Activated CD4-positive, alpha-beta T cell treated with anti-CD3 and anti-CD28 coated beads, Interleukin-2, amount 50 U/mL, for 24 hours (primary cell): ENCODE results near the gene ZNF484.
"Not testable (repeated sequence)": the region's sequence is repeated elsewhere in the genome, so short reads cannot be mapped to it uniquely, and the experiment has no call there.

Experiments used
- DNase-seq, 2 donors: peaks; one replicate each; pipeline ENCODE4 v3.0.0-alpha.2; 2020; ENCODE audit warnings: low read depth in 1 of 2, low spot score in 1 of 2

The ZNF484 gene

DNA sequence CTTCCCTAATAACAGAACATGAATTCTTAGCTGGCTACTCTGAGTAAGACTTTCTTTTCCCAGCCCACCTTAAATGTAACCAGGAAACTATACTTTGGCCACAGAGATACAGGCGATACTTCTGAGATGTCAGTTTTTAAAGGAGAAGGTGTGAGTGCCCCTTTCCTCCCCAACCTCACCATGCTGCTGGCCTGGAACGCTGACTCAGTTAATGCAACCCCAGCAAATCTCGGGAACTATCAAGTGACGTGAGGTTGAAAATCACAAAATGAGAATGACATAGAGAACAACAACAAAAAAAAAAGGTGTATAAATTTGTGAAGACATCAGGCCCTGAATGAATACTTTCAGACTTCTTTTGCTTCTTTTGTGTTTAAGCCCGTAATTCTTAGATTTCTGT, 13.7 kb downstream of the ZNF484 start:
- DNase-seq = no peak

DNA sequence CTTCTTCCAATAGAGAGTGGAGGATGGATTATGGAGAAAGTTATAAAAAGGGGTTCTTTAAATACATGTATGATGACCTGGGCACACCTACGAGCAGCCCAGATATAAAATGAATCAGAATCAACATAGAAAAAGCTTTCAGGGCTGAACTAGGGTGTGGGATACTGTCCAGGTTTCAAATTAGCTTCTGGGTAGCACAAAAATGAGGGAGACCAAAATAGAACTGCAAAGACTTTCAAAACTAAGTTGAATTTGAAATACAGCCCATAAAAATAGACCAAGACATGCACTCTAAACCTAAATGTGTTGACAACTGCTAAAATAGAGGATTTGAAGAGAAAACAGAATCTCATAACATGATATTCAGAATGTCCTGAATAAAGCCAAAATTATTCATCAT, 17.0 kb downstream of the ZNF484 start:
- DNase-seq = no peak

DNA sequence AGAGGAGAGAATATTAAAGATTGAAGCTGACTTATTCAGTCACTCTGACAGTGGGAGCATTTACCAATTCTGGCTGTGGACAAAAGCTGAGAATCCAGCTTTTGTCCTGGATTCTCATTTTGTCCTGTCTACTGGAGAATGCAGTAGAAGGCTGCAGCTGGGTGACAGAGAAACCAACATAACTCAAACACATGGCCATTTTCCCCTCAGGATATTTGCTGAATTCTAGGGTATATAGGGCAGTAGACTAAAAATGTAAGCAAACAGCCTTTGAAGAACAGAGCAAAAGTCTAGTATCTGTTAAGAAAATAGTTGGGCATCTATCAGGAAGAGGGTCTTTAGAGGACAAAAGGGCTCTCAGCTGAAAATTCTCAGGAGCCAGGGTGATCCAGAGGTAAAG, 20.6 kb downstream of the ZNF484 start:
- no peak for DNase-seq

DNA sequence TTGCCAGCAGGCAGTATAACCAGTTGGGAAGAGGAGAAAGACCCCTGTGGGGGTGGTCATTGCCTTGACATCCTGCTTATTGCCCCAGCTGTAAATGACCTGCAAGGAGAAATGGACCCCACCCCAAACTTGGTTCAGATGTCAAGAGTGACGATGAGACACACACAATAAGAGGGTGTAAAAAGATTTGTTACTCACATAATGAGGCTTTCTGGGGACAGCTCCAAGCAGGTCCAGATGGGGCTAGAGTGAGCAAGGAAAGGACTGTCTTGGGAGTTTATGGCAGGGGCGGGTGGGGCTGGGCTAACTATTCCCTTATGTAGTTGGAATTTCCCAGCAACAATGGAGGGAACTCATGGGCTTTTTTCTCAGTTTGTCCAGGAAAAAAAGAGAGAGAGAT, 24.1 kb downstream of the ZNF484 start:
- DNase-seq = no peak

DNA sequence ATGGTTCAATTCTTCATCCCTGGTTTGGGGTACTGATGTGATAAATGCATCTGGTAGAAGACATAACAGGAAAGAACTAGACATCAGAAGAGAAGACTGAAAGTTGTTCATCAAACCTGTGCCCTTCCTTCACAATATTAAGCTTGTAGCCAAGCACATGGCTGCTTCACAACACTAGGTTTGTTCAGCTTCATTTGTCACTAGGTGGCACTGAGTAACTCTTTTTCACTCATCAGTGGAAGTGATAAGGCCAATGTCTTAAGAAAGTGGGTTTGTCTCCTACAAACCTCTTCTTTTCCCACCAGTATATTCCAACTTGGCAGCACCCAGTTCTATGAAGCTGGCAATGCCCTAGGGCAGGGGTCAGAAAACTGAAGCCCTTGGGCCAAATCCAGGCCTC, 26.9 kb downstream of the ZNF484 start:
- no peak for DNase-seq

DNA sequence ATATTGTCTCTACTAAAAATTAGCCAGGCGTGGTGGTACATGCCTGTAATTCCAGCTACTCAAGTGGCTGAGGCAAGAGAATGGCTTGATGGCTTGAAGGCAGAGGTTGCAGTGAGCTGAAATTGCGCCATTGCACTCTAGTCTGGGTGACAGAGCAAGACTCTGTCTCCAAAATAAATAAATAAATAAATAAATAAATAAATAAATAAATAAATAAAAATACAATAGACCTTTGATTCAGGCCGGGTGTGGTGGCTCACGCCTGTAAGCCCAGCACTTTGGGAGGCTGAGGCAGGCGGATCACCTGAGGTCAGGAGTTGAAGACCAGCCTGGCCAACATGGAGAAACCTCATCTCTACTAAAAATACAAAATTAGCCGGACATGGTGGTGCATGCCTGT, 29.1 kb downstream of the ZNF484 start:
- not testable (repeated sequence) for DNase-seq

DNA sequence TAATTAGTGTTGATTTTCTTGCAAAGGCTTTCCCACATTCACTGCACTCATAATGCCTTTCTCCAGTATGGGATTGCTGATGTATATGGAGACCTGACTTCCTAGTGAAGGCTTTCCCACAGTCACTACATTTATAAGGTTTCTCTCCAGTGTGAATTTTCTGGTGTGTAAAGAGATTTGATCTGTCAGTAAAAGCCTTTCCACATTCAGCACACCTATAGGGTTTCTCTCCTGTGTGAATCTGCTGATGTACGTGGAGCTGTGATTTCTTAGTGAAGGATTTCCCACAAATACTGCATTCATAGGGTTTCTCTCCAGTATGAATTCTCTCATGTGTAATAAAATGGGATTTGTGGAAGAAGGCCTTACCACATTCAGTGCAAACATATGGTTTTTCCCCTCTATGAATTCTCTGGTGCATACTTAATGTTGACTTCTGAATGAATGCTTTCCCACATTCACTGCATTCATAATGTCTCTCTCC, 31.1 kb downstream of the ZNF484 start:
- DNase-seq = no peak

DNA sequence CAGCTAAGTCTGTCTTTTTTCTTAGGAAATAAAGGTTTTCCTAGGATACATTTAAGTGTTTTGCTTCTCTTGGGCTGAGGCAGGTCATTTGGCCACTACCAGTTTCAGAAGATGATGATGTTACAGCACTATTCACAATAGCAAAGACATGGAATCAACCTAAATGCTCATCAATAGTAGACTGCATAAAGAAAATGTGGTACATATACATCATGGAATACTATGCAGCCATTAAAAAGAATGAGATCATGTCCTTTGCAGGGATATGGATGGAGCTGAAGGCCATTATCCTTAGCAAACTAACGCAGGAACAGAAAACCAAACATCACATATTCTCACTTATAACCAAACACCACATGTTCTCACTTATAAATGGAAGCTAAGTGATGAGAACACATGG, 39.4 kb downstream of the ZNF484 start:
- DNase-seq = not testable (repeated sequence)

DNA sequence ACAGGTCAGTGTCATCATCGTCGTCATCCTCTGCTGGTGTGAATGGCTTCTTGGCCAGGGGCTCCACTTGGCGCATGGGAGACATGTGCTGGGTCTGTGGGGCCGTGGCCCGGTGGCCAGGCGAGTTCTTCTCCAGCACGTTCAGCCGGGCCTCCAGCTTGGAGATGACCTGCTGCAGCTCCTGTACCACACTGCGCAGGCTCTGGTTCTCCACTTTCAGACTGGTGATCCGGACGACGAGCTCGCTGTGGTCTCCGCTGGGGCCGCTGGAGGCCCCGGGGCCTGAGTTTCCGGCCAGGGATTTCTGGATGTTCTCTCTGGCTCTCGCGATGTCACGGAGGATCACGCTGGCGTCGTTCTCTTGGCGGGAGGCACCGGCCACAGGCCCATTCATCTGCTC, 40.6 kb downstream of the ZNF484 start:
- DNase-seq = no peak

DNA sequence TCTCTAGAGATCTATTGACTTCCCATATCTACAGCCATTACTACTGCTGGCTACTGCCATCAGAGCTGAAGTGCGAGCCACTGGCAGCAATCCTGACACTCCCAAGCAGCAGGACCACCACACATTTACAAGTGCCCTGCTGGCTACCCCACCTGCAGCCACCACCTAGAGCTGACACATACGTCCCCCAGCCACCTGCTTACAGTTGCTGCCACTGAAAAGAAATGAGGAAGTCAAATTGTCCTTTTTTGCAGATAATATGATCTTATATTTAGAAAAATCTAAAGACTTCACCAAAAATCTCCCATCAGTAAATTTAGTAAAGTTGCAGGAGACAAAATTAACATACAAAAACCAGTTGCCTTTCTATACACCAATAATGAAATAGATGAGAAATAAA, 48.4 kb downstream of the ZNF484 start:
- DNase-seq = no peak

DNA sequence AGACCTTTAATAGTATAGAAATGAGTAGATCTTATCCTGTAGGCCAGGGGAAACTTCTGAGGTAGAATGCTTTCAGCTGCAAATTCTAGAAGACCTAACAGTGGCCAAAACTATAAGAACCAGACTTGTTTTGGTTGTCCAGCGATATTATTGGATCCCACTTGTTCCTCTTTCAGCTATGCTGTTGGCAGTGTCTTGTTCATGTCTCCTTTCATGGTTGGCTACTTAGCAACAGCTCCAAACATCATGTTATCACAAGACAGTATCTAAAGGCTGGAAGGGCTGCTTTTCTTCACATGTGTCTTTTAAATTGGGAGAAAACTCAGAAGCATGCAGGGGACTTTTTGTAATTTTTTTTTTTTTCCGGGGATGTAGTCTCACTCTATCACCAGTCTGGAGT, 52.8 kb downstream of the ZNF484 start:
- DNase-seq = not testable (repeated sequence)

DNA sequence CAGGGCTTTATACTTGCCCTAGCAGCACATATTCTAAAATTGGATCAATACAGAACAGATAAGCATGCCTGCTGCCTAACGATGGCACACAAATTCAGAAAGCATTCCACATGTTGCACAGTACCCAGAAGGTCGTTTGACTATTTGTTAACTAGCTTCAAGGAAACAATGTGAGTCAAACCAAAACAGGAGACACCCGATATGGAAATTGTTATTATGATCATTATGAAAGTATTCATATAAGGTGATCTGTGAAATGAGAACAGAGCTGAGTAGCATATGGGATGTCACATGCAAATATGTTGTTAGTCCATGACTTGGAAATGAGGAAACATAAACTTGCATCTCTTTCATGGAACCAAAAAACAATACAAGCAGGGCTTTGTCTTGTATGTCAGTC, 56.9 kb downstream of the ZNF484 start:
- no peak for DNase-seq

DNA sequence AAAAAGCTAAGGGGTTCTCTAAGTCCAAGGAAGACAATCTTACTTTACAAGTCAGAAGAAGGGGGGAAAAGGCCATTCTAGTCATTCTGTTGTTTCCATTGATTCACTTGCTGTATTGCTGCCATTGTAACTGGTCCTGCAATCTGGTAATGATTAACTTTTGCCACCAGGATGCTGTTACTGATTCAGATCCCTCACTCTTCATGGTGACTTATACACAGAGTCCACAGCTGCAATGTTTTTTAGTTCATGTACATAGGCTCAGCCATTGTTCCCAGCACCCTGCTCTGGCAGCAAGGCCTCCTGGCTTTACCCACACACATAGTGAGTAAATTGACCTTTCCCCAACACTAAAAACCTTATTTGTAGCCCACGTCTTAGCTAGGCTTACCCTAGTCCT, 57.9 kb downstream of the ZNF484 start:
- not testable (repeated sequence) for DNase-seq

DNA sequence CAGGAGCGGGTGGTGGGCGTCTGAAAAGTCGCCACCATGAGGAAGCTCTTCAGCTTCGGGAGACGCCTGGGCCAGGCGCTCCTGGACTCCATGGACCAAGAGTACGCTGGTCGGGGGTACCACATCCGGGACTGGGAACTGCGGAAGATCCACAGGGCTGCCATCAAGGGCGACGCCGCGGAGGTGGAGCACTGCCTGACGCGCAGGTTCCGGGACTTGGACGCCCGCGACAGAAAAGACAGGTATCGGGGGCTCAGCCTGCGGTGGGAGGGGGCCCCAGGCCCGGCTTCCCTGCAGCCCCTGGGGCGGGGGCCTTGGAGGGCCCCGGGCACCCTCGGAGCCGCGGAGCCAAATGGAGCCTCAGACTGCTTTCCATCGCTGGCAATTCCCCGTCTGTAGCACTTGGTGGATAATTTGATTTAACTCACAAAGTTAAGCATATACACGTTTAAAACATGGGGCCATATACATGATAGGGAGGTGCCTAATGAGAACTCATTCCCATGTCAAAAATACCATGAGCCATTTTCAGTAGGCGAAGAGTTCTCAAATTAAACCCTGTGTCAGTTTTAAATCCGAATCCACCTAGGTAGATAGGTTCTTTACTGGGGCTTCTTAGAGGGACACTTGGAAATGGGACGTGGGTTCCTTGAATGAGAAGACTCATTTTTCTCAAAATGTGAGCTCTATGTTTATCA, 68.1 kb downstream of the ZNF484 start:
- DNase-seq = not testable (repeated sequence)

DNA sequence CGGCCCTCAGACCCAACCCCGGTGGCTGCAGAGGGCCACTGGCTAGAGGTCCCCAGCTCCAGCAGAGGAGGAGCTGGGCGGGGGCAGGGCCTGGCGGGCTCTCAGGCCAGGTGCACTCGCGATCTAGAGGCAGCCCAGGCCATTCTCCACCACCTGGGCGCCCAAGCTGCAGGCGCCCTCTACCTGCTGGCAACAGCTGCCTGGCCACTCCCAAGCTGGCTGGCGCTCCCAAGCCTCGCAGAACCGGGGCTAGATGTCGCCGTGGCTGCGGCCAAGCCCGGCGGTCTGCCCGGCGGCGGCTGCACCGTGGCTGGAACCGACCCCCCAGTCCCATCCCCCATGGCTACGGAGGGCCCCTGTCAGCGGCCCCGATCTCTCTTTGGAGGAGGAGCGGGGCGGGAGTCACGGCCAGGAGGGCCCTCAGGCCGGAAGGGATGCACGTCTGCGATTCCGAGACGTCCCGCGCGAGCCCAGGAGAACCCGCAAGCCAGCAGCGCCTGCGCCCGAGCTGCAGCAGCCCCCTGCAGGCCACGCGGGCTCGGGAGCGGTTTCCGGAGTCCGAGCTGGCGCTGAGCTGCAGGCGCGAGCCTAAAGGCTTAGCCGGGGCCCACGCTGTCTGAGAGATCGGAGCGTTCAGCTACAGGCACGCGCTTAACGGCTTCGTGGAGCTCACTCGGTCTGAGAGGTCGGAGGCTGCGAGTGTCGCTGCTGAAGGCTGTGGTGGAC, 68.9 kb downstream of the ZNF484 start:
- DNase-seq = peak in 1 of 2 donors; percentile 21

DNA sequence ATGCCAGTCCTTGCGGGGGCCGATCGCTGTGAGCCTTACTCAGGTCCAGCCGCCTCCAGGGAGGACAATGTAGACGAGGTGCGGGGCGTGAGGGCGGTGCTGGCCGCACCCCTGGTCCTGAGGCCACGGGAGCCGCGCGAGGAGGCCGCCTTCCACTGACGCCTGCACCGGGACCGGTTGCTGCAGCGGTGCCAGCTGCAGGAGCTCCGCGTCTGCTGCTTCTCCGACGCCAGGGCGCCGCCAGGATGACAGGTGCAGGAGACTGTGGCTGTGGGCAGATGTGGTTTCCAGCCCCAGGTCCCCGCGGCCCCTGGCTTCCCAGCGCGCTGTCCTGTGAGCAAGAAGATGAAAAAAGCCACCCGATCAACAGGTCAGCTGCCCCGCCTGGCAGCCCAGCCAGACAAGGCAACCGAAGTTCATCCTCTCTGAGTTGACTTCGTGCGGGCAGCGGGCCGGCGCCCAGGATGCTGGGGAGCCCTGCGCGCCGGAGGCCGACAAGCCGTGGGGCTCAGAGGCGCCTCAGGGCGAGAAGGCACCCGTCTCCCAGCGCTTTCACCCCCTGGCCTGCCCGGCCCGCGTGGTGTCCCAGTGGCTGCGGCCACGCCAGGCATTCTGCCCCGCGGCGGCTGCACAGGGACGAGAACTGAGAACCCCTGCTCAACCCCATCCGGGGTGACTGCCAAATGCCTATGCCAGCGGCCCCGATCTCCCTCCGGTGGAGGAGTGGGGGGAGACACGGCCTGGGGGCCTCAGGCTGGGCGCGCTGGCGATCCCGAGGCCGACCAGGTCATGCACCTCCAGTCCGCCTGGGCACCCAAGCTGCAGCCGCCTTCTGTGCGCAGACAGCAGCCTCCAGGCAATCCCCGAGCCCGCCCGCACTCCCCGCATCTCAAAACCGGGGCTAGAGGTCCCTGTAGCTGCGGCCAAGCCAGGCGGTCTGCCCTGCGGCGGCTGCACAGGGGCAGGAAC, 69.8 kb downstream of the ZNF484 start:
- peak in 1 of 2 donors; percentile 19 for DNase-seq

DNA sequence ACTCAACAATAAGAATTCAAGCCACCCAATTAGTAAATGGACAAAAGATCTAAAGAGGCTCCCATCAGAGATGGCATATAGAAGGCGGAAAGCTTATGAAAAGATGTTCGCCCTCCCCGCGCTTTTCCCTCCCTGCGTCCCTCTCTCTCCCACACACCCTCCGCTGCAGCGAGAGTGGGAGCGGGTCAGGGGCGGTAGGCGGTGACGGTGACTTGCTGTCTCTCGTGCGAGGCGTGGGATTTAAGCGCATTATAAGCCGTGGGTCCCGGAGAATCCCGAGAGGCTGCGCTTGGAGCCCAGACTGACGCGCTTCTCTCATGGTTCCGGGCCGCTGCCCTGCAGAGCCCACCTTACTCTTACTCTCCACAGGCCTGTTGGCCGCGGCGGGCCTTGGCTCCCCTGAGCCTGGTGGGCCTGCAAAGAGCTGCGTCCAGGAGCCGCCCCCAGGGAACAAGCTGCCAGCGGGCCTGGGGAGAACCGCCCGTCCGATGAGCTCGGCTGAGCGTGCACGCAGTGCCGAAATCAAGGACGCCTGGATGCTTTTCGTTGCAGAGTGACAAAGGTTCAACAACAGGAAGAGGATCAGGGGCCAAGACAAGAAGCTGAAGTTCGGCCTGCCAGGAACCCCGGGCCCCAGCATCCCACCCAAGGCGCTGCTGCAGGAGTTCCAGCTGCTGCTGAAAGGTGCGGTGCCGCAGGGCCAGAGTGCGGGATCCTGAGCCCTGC, 70.6 kb downstream of the ZNF484 start:
- no peak for DNase-seq

DNA sequence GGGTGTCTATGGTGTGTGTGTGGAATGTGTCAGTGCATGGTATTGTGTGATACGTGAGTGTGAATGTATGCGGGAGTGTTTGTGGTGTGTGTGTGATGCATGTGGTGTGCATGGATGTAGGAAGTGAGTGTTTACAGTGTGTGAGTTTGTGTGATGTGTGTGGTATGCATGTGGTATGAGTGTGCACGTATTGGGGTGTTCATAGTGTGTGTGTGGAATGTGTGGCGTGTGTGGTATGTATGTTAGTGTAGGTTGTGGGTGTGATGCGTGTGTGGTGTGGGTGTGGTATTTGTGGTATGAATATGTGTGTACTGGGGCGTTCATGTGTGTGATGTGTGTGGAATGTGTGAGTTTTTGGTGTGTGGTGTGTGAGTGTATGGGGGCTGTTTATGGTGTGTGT, 73.1 kb downstream of the ZNF484 start:
- DNase-seq = no peak

DNA sequence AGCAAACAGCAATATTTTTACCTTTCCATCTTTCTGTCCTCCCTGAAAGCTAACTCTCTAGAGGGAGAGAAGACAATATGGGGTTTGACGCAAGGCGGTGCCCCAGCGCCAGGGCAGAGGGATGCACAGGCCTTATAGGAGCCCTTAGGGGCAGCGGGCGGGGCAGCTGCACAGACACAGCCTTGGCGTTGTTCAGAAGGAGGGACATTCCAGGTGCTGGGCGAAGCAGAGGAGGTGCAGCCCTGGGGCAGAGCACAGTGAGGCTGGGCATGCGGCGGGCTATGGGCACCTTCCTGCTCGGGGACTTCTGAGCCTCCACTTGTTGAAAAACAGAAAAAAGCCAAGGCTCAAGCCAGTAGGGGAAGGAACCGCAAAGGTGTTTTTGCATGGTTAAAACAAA, 79.5 kb downstream of the ZNF484 start:
- DNase-seq = no peak

DNA sequence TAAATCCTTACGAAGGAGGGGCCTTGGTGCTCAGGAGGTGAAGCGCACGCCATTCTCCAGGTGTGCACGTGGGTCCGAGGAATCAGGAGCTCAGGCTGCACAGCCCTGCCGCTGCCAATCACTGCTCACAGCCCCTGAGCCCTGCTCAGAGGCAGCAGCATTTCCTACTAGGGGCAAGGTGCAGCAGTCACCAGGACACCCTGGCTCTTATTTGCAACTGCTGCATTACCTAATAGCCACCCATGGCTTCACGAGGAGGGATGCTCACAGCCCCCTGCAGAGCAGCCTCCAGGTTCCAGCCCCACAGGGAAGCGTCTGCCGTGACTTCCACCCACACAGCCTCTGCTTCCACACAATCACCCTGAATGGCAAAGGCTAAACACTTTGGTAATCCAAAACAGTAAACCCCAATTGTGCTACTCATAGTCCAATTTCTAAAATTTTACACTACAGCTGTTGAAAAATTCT, 81.5 kb downstream of the ZNF484 start:
- not testable (repeated sequence) for DNase-seq
